Activated gamma-delta T cell treated with anti-CD3 and anti-CD28 coated beads, Interleukin-2, amount 50 U/mL, for 16 hours (primary cell): ENCODE measurements around the gene SMAD2.

Source experiments
- DNase-seq: peaks from one replicate; pipeline ENCODE4 v3.0.0-alpha.2; 2020; ENCODE audit warnings: low read depth

Gene SMAD2

GRCh38 chr18:47895565-47896250 lies 34.8 kb downstream of the SMAD2 start:
- DNase-seq = no peak

GRCh38 chr18:47893939-47894699 lies 36.3 kb downstream of the SMAD2 start:
- no peak for DNase-seq

- no peak for DNase-seq
These were observed 37.4 kb downstream of the SMAD2 start for GRCh38 chr18:47893047-47893446.

- DNase-seq = no peak
These were observed 42.3 kb downstream of the SMAD2 start for GRCh38 chr18:47888156-47888555.

- no peak for DNase-seq
These were observed 43.2 kb downstream of the SMAD2 start for GRCh38 chr18:47887227-47887626.

- DNase-seq = no peak
These were observed 46.6 kb downstream of the SMAD2 start for GRCh38 chr18:47883771-47884413.

GRCh38 chr18:47882641-47883040 lies 47.8 kb downstream of the SMAD2 start:
- no peak for DNase-seq

- DNase-seq = no peak
These were observed 48.6 kb downstream of the SMAD2 start for GRCh38 chr18:47881752-47882455.

GRCh38 chr18:47881042-47881441 lies 49.4 kb downstream of the SMAD2 start:
- DNase-seq = no peak

GRCh38 chr18:47877892-47878291 lies 52.6 kb downstream of the SMAD2 start:
- no peak for DNase-seq

- DNase-seq = no peak
These were observed 53.6 kb downstream of the SMAD2 start for GRCh38 chr18:47876813-47877212.

- no peak for DNase-seq
These were observed 56.8 kb downstream of the SMAD2 start for GRCh38 chr18:47873625-47874024.

- DNase-seq = no peak
These were observed 58.0 kb downstream of the SMAD2 start for GRCh38 chr18:47872426-47872825.

GRCh38 chr18:47871288-47871687 lies 59.2 kb downstream of the SMAD2 start:
- no peak for DNase-seq

GRCh38 chr18:47870605-47871004 lies 59.9 kb downstream of the SMAD2 start:
- no peak for DNase-seq

- no peak for DNase-seq
These were observed 61.7 kb downstream of the SMAD2 start for GRCh38 chr18:47868744-47869143.

- no peak for DNase-seq
These were observed 65.3 kb downstream of the SMAD2 start for GRCh38 chr18:47865183-47865582.

GRCh38 chr18:47863041-47863440 lies 67.4 kb downstream of the SMAD2 start:
- no peak for DNase-seq

GRCh38 chr18:47858607-47859006 lies 71.9 kb downstream of the SMAD2 start:
- DNase-seq = no peak

GRCh38 chr18:47847635-47848034 lies 82.8 kb downstream of the SMAD2 start:
- DNase-seq = no peak

GRCh38 chr18:47846431-47846830 lies 84.0 kb downstream of the SMAD2 start:
- DNase-seq = no peak

- DNase-seq = no peak
These were observed 85.5 kb downstream of the SMAD2 start for GRCh38 chr18:47844828-47845498.
